ENCODE results near the gene IFNL3. TPM values are rescaled to one million over a fixed set of nuclear protein-coding genes. Genes with fewer than 3 reads are reported as not detected.

Gene IFNL3
- total RNA-seq, 1 experiment from 2014 or later = not detected

- Mint-ChIP-seq H3K27me3 (ENCODE audit: unreplicated experiment) (peaks cover 40% of the 10 kb centered on the region), H3K36me3 (ENCODE audit: insufficient read depth, unreplicated experiment) (peaks cover 7% of the 10 kb centered on the region), H3K27ac (ENCODE audit: unreplicated experiment) (no peak overlapping the region), H3K9me3 (ENCODE audit: low read depth, unreplicated experiment) (no peaks in the 10 kb centered on the region), H3K4me3 (ENCODE audit: low read depth, unreplicated experiment) (no peak overlapping the region), H3K4me1 (ENCODE audit: low read depth, unreplicated experiment) (peaks cover 12% of the 10 kb centered on the region)
- DNase-seq = no peak
- TF ChIP-seq CTCF (IDR thresholded peaks at IDR 0.05; ENCODE audit: unreplicated experiment) = no peak
- CTCF ChIA-PET = no interaction called here
- no TSS peak for BruUV-seq (replicated peaks)
- intact Hi-C loops (cut with micrococcal nuclease; ENCODE audit: unreplicated experiment) = no loop called here
These were observed 4.4 kb downstream of the IFNL3 start for GRCh38 chr19:39240421-39240820.

GRCh38 chr19:39238944-39239343, 5.9 kb downstream of the IFNL3 start:
- Mint-ChIP-seq H3K4me3 (ENCODE audit: low read depth, unreplicated experiment) (no peak overlapping the region), H3K27ac (ENCODE audit: unreplicated experiment) (no peak overlapping the region), H3K27me3 (ENCODE audit: unreplicated experiment) (peaks cover 30% of the 10 kb centered on the region), H3K36me3 (ENCODE audit: insufficient read depth, unreplicated experiment) (peaks cover 7% of the 10 kb centered on the region), H3K9me3 (ENCODE audit: low read depth, unreplicated experiment) (no peaks in the 10 kb centered on the region), H3K4me1 (ENCODE audit: low read depth, unreplicated experiment) (peaks cover 12% of the 10 kb centered on the region)
- BruUV-seq (replicated peaks) = no TSS peak
- no peak for DNase-seq
- intact Hi-C loops (cut with micrococcal nuclease; ENCODE audit: unreplicated experiment) = no loop called here
- no peak for TF ChIP-seq CTCF (IDR thresholded peaks at IDR 0.05; ENCODE audit: unreplicated experiment)
- CTCF ChIA-PET = interaction anchor here (0.5 kb wide), 1 partner anchor 13 kb away, joined by 6 read pairs; no protein-coding TSS in a partner anchor

- Mint-ChIP-seq H3K36me3 (ENCODE audit: insufficient read depth, unreplicated experiment) (peaks cover 7% of the 10 kb centered on the region), H3K4me3 (ENCODE audit: low read depth, unreplicated experiment) (peak overlapping the region; percentile 37), H3K27me3 (ENCODE audit: unreplicated experiment) (peaks cover 22% of the 10 kb centered on the region), H3K27ac (ENCODE audit: unreplicated experiment) (peak overlapping the region; percentile 69), H3K9me3 (ENCODE audit: low read depth, unreplicated experiment) (no peaks in the 10 kb centered on the region), H3K4me1 (ENCODE audit: low read depth, unreplicated experiment) (peaks cover 12% of the 10 kb centered on the region)
- no TSS peak for BruUV-seq (replicated peaks)
- CTCF ChIA-PET = interaction anchor here (0.6 kb wide), 2 partner anchors 9 to 66 kb away, joined by 3 to 5 read pairs; no protein-coding TSS in a partner anchor
- TF ChIP-seq CTCF (IDR thresholded peaks at IDR 0.05; ENCODE audit: unreplicated experiment) = no peak
- intact Hi-C loops (cut with micrococcal nuclease; ENCODE audit: unreplicated experiment) = no loop called here
- no peak for DNase-seq
These were observed 6.6 kb downstream of the IFNL3 start for GRCh38 chr19:39238209-39238608.

GRCh38 chr19:39237200-39238184, 7.3 kb downstream of the IFNL3 start:
- no TSS peak for BruUV-seq (replicated peaks)
- peaks cover 21% of the 10 kb centered on the region for H3K27me3 Mint-ChIP-seq (ENCODE audit: unreplicated experiment)
- peak; percentile 92 for DNase-seq
- peak overlapping the region; percentile 37 for H3K4me3 Mint-ChIP-seq (ENCODE audit: low read depth, unreplicated experiment)
- CTCF ChIA-PET = interaction anchor here (0.6 to 0.7 kb wide), 3 partner anchors 10 to 1293 kb away, joined by 3 to 5 read pairs (median 3); no protein-coding TSS in a partner anchor
- H3K36me3 Mint-ChIP-seq (ENCODE audit: insufficient read depth, unreplicated experiment) = peaks cover 7% of the 10 kb centered on the region
- TF ChIP-seq CTCF (IDR thresholded peaks at IDR 0.05; ENCODE audit: unreplicated experiment) = no peak
- peaks cover 12% of the 10 kb centered on the region for H3K4me1 Mint-ChIP-seq (ENCODE audit: low read depth, unreplicated experiment)
- peak overlapping the region; percentile 69 for H3K27ac Mint-ChIP-seq (ENCODE audit: unreplicated experiment)
- no peaks in the 10 kb centered on the region for H3K9me3 Mint-ChIP-seq (ENCODE audit: low read depth, unreplicated experiment)
- intact Hi-C loops (cut with micrococcal nuclease; ENCODE audit: unreplicated experiment) = no loop called here
